AG04449 (cell line): ENCODE results near the gene DUOXA2.
"Not testable (repeated sequence)": the region's sequence is repeated elsewhere in the genome, so short reads cannot be mapped to it uniquely, and the experiment has no call there.

ENCODE experiments used
- CTCF ChIA-PET: fragments of 350-600 bp; formaldehyde crosslinking; extraction: SDS; loops from one replicate; lab custom pipeline; 2021; ENCODE audit warnings: antibody characterized with exemption; lab: Yijun Ruan, JAX
- POLR2A ChIA-PET: fragments of 400-600, 350-600 bp; formaldehyde crosslinking; extraction: SDS; loops from one replicate; lab custom pipeline; 2020; ENCODE audit warnings: antibody characterized with exemption, inconsistent platforms; lab: Yijun Ruan, JAX
- DNase-seq: peaks from one replicate; pipeline ENCODE4 v3.0.0-alpha.2; 2010; ENCODE audit warnings: low read depth, low spot score
- H3K4me3 ChIP-seq: 2 replicates; pipeline ENCODE4 v1.5.1; 2011; ENCODE audit warnings: low read depth, mild to moderate bottlenecking, control low read depth, low read length
- TF ChIP-seq, protein P1 (sequence below): IDR thresholded peaks from one replicate; pipeline ENCODE4 v1.5.1; 2011; ENCODE audit warnings: mild to moderate bottlenecking, moderate library complexity, low read length, control low read depth, inconsistent platforms; ENCODE audit not compliant: insufficient read depth; ENCODE audit errors: missing control alignments

The DUOXA2 gene

DNA sequence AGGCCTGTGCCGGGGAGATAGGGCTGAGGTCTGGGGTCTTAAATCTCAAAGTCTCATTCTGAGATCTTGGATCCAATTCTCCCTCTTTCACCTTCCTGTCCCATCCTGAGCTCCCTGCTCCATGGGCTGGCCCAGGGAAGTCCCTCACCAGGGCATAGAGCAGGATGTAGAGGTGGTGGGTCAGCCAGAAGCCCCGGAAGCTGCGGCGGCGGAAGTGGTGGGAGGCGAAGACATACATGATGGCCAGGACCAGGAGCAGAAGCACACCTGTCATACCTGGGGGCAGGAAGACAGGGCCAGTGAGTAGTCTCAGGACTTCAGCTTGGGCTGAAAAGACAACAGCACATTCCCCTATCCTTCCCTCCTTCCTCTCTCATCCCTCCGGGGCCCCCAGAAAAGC is 16.7 kb upstream of the DUOXA2 start:
- H3K4me3 ChIP-seq, result no peak overlapping the region
- ChIA-PET POLR2A (no interaction called here), CTCF (interaction anchor here (7.4 kb wide), 1 partner anchor 21 kb away, joined by 39 read pairs; no protein-coding TSS in a partner anchor)
- no peak for DNase-seq
- TF ChIP-seq, protein P1, sequence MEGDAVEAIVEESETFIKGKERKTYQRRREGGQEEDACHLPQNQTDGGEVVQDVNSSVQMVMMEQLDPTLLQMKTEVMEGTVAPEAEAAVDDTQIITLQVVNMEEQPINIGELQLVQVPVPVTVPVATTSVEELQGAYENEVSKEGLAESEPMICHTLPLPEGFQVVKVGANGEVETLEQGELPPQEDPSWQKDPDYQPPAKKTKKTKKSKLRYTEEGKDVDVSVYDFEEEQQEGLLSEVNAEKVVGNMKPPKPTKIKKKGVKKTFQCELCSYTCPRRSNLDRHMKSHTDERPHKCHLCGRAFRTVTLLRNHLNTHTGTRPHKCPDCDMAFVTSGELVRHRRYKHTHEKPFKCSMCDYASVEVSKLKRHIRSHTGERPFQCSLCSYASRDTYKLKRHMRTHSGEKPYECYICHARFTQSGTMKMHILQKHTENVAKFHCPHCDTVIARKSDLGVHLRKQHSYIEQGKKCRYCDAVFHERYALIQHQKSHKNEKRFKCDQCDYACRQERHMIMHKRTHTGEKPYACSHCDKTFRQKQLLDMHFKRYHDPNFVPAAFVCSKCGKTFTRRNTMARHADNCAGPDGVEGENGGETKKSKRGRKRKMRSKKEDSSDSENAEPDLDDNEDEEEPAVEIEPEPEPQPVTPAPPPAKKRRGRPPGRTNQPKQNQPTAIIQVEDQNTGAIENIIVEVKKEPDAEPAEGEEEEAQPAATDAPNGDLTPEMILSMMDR, result no peak

DNA sequence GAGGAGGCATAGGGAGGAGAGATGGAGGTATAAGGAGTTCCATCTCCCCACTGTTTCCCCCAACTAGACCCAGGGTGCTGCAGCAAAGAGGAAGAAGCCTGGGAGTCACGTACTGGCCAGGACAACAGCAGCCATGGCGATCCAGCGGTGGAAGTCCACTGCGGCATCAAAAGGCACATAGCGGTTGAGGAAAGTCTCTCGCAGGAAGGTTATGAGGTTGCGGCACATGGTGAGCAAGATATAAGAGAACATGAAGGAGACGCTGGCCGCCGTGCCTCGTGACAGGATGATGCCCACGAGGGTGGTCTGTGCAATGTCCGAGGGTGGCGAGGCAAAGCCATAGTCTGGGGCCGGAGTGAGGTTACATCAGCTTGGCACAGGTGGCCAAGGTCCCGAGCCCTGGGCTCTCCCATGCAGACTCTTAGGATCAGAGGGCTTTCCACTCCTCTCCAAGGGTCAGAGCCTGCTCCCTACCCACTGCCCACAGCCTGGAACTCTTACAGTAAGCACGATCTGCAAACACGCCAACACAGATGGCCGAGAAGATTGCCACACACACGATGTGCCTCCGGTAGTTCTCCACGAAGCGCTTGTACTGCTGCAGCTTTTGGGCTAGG is 14.5 kb upstream of the DUOXA2 start:
- H3K4me3 ChIP-seq, result no peak overlapping the region
- CTCF ChIA-PET, result no interaction called here
- TF ChIP-seq, protein P1, result no peak
- POLR2A ChIA-PET, result no interaction called here
- no peak for DNase-seq

DNA sequence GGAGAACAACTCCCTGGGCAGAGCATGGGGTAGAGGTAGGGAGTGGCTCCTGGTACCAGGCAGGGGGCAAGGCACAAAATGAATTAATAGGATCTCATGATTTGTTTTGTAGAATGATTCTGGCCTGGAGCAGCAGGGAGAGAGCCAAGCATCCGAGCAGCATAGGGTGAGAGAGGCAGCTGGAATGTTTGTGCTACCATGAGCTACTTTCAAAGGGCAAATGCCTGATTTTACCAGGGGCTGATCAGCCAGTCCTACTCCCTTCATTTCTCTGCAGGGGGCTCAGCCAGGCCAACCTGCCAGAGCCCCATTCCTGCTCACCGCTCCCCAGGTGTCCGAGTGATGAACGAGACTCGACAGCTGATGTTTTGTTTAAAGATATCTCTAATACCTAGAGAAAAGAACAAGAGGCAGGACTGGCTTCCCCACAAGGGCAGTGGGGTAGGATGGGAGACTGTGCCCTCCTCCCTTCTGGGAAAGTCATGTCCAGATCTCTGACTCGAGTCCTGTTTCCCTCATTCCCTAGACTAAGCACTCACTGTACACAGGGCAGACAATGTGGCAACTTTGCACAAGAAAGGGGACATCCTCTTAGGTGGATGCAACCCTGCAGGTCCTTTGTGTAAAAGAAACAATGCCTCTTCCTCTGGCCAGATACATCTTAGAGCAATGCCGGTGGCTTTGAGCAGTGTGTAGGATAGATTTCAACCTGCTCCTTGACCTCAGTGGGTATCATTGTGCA is 13.1 kb upstream of the DUOXA2 start:
- CTCF ChIA-PET, result interaction anchor here (3.4 kb wide), 1 partner anchor 17 kb away, joined by 22 read pairs; no protein-coding TSS in a partner anchor
- no peak for DNase-seq
- TF ChIP-seq, protein P1, result no peak
- POLR2A ChIA-PET, result no interaction called here
- H3K4me3 ChIP-seq, result no peak overlapping the region

DNA sequence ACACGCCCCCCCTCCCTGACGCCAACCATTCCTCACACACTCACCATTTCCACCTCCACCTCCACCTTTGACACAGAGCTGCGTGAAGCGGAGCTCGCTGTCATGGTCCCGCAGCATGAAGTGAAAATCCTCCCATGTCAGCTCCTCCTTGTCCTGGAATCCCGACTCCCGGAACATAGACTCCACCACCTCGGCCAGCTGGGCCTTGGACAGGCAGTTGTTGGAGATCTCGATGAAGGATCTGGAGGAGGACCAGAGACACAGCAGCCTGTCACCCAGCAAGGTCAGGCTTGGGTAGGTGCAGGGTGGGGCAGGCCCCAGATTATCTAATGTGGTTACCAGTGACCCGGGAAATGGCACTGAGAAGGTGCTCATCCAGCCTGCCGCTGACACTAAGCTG is 12.4 kb upstream of the DUOXA2 start:
- POLR2A ChIA-PET, result no interaction called here
- no peak for DNase-seq
- TF ChIP-seq, protein P1, result no peak
- CTCF ChIA-PET, result interaction anchor here (3.4 kb wide), 1 partner anchor 16 kb away, joined by 22 read pairs; no protein-coding TSS in a partner anchor
- no peak overlapping the region for H3K4me3 ChIP-seq

DNA sequence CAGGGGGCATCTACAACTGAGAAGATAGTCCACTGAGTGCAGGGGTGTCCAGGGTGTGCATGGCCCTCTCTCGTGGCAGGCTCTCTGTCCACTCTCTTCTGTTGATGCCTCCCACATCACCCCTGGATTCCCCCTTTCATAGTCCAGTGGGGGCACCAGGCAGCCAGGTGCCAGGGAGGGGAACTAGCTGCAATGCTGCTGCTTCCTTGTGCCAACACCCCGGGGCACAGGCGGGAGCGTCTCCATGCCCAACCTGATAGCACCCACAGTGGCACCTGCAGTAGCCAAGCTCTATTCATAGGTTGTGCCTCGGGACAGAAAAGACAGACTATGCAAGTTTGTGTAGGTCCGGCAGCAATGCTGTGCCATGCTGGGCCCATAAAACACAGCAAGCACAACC is 11.9 kb upstream of the DUOXA2 start:
- CTCF ChIA-PET, result interaction anchor here (3.4 kb wide), 1 partner anchor 16 kb away, joined by 22 read pairs; no protein-coding TSS in a partner anchor
- POLR2A ChIA-PET, result no interaction called here
- H3K4me3 ChIP-seq, result no peak overlapping the region
- TF ChIP-seq, protein P1, result no peak
- no peak for DNase-seq

DNA sequence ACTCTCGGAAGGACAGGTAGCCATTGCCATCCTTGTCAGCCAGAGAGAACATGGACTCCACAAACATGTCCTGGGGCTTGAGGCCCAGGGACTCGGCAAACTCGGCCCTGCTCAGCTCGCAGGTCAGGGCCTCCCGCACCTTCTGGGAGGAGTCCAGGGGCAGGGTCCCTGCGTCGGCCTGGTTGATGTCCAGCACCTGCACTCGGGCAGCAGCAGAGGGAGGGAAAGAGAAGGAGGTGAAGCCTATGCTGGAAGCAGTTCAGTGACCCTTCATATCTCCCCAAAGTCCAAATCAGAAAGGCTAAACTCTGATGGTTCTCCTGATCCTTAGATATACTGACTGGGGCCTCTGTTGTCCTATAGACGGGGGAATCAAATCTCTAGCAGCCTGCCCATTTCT is 10.0 kb upstream of the DUOXA2 start:
- POLR2A ChIA-PET, CTCF ChIA-PET, H3K4me3 ChIP-seq, DNase-seq: not testable (repeated sequence)

DNA sequence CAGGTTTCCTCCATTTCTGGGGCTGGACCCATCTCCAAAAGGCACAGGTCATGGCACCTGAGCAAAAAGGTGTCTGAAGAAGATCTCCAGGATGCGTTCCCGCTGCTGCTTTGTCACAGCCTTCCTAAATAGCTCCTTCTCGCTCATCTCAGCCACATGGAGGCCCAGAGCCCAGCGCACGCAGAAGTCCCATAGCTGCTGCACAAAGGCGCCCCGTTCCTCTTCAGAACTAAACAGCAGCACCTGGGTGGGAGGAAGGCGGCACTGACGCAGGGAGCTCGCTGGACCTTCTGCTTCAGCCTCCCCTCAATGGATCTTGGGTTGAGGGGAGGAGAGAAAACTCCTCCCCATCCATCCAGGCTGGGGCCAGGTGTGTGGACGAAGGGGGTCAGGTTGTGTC is 8.5 kb upstream of the DUOXA2 start:
- POLR2A ChIA-PET, result no interaction called here

More for the DNA sequence above, 8.5 kb upstream of the DUOXA2 start:
- CTCF ChIA-PET, result interaction anchor here (0.8 to 3.6 kb wide), 3 partner anchors 13 to 52 kb away, joined by 3 to 23 read pairs (median 6); no protein-coding TSS in a partner anchor
- DNase-seq, result no peak
- H3K4me3 ChIP-seq, result no peak overlapping the region
- TF ChIP-seq, protein P1, result no peak
